ENCODE measurements around the gene RBM38.

DNA sequence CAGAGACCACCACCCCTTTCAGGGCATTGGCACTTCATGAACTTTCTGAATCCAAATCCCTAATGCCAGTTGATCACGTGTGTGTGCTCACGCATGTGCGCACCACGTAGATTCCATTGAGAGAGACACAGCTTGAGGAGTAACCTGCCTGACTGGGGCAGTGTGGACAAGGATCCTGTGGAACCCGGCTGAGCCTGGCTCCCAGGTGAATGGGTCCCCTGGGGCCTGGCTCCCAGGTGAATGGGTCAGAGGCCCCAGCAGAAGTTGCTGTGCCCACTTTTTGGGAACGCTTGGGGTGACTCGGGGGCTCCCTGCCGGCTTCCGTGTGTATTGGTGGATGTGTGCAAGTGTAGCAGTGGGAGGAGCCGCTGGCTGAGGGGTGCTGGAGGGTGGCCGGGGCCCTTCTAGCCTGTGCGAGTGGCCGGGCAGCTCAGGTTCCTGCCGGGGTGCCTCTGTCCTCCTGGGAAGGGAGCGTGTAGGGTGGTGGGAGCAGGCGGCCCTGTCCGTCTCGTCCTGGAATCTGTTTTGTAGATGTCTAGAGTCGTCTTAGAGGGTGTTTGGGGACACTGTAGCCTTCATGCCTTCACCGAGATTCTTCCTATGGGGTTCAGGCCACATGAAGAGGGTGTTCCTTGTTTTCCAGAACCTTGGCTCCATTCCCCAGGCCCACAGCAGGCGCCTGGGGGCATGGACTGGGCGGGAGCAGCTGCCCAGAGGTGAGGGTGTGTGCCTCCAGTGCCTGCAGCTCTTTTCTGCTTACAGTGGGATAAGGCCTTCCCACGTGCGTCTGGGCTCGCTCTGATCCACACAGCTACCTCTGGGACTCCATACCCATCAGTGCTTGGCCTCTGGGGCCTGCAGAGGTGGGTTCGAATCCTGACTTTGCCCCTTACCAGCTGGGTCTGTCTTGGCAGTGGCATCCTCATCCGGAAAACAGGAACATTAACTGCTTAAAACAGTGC is 3.2 kb downstream of the RBM38 start:
- TF ChIP-seq, protein P1, sequence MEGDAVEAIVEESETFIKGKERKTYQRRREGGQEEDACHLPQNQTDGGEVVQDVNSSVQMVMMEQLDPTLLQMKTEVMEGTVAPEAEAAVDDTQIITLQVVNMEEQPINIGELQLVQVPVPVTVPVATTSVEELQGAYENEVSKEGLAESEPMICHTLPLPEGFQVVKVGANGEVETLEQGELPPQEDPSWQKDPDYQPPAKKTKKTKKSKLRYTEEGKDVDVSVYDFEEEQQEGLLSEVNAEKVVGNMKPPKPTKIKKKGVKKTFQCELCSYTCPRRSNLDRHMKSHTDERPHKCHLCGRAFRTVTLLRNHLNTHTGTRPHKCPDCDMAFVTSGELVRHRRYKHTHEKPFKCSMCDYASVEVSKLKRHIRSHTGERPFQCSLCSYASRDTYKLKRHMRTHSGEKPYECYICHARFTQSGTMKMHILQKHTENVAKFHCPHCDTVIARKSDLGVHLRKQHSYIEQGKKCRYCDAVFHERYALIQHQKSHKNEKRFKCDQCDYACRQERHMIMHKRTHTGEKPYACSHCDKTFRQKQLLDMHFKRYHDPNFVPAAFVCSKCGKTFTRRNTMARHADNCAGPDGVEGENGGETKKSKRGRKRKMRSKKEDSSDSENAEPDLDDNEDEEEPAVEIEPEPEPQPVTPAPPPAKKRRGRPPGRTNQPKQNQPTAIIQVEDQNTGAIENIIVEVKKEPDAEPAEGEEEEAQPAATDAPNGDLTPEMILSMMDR (IDR thresholded peaks at IDR 0.05; ENCODE audit: borderline replicate concordance, extremely low read depth, low read length, poor library complexity, severe bottlenecking): no peak
- TF ChIP-seq EZH2 (IDR thresholded peaks at IDR 0.05; ENCODE audit: borderline replicate concordance, low read depth, low read length, severe bottlenecking): no peak

Measured in DND-41 (cell line).